ENCODE data around the gene MKNK1. TPM values are rescaled to one million over a fixed set of nuclear protein-coding genes. Genes with fewer than 3 reads are reported as not detected.

Gene MKNK1
- total and polyA plus RNA-seq, 2 donors (not counting 1 experiment from before 2014, with no cell fraction given), result 51.0 to 73.0 TPM

DNA sequence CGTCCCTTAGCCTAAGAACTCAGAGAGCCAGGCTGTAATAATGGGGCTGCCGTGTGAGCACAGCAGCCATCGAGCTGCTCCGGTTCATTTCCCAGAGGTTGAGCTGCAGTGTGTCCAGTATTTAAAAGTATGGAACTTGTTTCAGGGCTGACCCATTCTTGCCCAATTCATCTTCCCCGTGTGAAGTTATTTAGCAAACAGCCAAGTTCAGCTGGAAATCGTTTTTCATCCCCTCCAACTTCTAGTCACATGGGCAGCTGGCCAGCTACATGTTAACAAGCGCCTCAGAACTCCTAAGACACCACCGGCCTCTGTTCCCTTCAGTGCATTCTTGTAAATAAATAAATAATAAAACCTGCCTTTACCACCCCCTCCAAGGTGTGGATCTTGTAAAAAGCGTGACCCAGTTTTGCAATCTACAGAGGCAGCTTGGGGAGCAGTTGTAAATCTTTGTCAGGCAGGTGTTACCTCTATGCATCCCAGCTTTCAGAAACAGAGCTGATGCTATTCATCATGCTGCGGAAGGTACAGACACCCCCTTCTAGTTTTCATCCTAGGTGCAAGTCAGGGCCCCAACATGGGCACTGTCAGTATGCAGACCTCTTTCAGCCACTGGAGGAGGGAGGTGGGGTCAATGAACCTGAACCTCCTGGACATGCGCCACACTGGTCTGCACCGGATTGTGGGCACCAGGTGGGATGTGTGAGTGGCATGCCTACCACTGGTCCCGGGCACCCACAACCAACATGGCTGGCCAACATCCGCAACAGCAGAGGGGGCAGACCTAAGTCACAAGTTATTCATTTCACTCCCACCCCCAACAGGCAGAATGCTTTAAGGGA lies 34.0 kb downstream of the MKNK1 start:
- DNase-seq (no peak), ATAC-seq (ENCODE audit: low read depth) (no peak)
- CTCF ChIA-PET, result no interaction called here
- Histone ChIP-seq H3K27me3 (replicated peaks in 1 of 4; ENCODE audit: control extremely low read depth in 1 of 4, control insufficient read depth in 3 of 4, insufficient read depth in 4 of 4, low read length in 3 of 4) (no peaks in the 10 kb centered on the region), H4K20me1 (ENCODE audit: control insufficient read depth, insufficient read depth, low read length, poor library complexity, severe bottlenecking) (no peaks in the 10 kb centered on the region), H3K36me3 (replicated peaks in 1 of 2; ENCODE audit: control extremely low read depth in 1 of 2, control insufficient read depth in 1 of 2, extremely low read depth in 1 of 2, insufficient read depth in 2 of 2, low read length in 1 of 2) (peaks cover 0 to 51% of the 10 kb centered on the region in 2 experiments), H3K9ac (ENCODE audit: low read length) (no peak overlapping the region), H3K9me3 (ENCODE audit: control extremely low read depth in 1 of 3, control insufficient read depth in 2 of 3, insufficient read depth in 1 of 3, low read length in 2 of 3) (no peaks in the 10 kb centered on the region), H3K4me3 (ENCODE audit: control extremely low read depth in 1 of 5, extremely low read depth in 1 of 5, insufficient read depth in 1 of 5, low read depth in 2 of 5, low read length in 4 of 5) (no peak overlapping the region), H2AFZ (ENCODE audit: insufficient read depth, low read depth, low read length, poor library complexity, severe bottlenecking) (no peak overlapping the region), H3K27ac (ENCODE audit: low read length in 2 of 2) (no peak overlapping the region), H3K79me2 (ENCODE audit: control insufficient read depth, insufficient read depth, low read length) (no peaks in the 10 kb centered on the region), H3K4me1 (ENCODE audit: control insufficient read depth in 2 of 2, insufficient read depth in 2 of 2, low read length in 2 of 2) (no peaks in the 10 kb centered on the region), H3K4me2 (replicated peaks; ENCODE audit: low read depth, low read length, poor library complexity, severe bottlenecking) (no peak overlapping the region)
- Mint-ChIP-seq H3K4me3 (no peak overlapping the region), H3K9me3 (ENCODE audit: insufficient read depth) (no peaks in the 10 kb centered on the region), H3K4me1 (no peaks in the 10 kb centered on the region), H3K27ac (no peak overlapping the region), H3K27me3 (no peaks in the 10 kb centered on the region)
- POLR2A ChIA-PET, result no interaction called here
- WGBS (ENCODE audit: insufficient coverage), result 100% methylated on average over 1 of the region's 14 CpGs
- intact Hi-C loops (cut with micrococcal nuclease), result no loop called here
- TF ChIP-seq, protein P1, sequence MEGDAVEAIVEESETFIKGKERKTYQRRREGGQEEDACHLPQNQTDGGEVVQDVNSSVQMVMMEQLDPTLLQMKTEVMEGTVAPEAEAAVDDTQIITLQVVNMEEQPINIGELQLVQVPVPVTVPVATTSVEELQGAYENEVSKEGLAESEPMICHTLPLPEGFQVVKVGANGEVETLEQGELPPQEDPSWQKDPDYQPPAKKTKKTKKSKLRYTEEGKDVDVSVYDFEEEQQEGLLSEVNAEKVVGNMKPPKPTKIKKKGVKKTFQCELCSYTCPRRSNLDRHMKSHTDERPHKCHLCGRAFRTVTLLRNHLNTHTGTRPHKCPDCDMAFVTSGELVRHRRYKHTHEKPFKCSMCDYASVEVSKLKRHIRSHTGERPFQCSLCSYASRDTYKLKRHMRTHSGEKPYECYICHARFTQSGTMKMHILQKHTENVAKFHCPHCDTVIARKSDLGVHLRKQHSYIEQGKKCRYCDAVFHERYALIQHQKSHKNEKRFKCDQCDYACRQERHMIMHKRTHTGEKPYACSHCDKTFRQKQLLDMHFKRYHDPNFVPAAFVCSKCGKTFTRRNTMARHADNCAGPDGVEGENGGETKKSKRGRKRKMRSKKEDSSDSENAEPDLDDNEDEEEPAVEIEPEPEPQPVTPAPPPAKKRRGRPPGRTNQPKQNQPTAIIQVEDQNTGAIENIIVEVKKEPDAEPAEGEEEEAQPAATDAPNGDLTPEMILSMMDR (IDR thresholded peaks at IDR 0.05), result no peak
- no peak for TF ChIP-seq EZH2 (IDR thresholded peaks at IDR 0.05; ENCODE audit: borderline replicate concordance, insufficient read depth, low read depth, low read length, poor library complexity, severe bottlenecking)

DNA sequence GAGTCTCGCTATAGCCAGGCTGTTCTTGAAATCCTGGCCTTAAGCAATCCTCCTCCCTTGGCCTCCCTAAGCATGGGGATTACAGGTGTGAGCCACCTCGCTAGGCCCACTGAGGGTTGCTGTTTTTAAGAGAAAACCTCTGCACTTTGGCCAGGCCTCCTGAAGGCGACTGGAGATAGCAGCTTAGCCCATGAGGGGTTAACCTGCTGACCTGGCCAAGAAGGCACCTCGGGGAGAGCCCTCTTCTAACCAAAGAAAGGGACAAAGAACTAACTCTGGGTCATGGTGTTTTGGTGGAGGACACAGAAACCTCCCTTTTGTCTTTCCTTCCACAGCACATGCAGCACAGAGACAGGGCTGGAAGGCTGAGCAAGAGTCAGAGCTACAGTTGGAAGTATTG lies 35.0 kb downstream of the MKNK1 start:
- 100% methylated on average over 1 of the region's 4 CpGs for WGBS (ENCODE audit: insufficient coverage)

More for the DNA sequence above, 35.0 kb downstream of the MKNK1 start:
- H3K9ac ChIP-seq (ENCODE audit: low read length), result no peak overlapping the region
- ChIA-PET CTCF (no interaction called here), POLR2A (no interaction called here)
- H3K36me3 ChIP-seq (replicated peaks in 1 of 2; ENCODE audit: control extremely low read depth in 1 of 2, control insufficient read depth in 1 of 2, extremely low read depth in 1 of 2, insufficient read depth in 2 of 2, low read length in 1 of 2), result peaks cover 2 to 44% of the 10 kb centered on the region in 2 experiments
- H3K4me3 Mint-ChIP-seq, result no peak overlapping the region
- no peaks in the 10 kb centered on the region for H3K4me1 ChIP-seq (ENCODE audit: control insufficient read depth in 2 of 2, insufficient read depth in 2 of 2, low read length in 2 of 2)
- H3K79me2 ChIP-seq (ENCODE audit: control insufficient read depth, insufficient read depth, low read length), result no peaks in the 10 kb centered on the region
- H3K27ac Mint-ChIP-seq, result no peak overlapping the region
- H3K4me2 ChIP-seq (replicated peaks; ENCODE audit: low read depth, low read length, poor library complexity, severe bottlenecking), result no peak overlapping the region
- no peaks in the 10 kb centered on the region for H4K20me1 ChIP-seq (ENCODE audit: control insufficient read depth, insufficient read depth, low read length, poor library complexity, severe bottlenecking)
- no peak overlapping the region for H3K4me3 ChIP-seq (ENCODE audit: control extremely low read depth in 1 of 5, extremely low read depth in 1 of 5, insufficient read depth in 1 of 5, low read depth in 2 of 5, low read length in 4 of 5)
- no peak overlapping the region for H3K27ac ChIP-seq (ENCODE audit: low read length in 2 of 2)
- H3K4me1 Mint-ChIP-seq, result no peaks in the 10 kb centered on the region
- H3K27me3 ChIP-seq (replicated peaks in 1 of 4; ENCODE audit: control extremely low read depth in 1 of 4, control insufficient read depth in 3 of 4, insufficient read depth in 4 of 4, low read length in 3 of 4), result no peaks in the 10 kb centered on the region
- intact Hi-C loops (cut with micrococcal nuclease), result no loop called here
- no peak for ATAC-seq (ENCODE audit: low read depth)
- H3K9me3 ChIP-seq (ENCODE audit: control extremely low read depth in 1 of 3, control insufficient read depth in 2 of 3, insufficient read depth in 1 of 3, low read length in 2 of 3), result no peaks in the 10 kb centered on the region
- H3K9me3 Mint-ChIP-seq (ENCODE audit: insufficient read depth), result no peaks in the 10 kb centered on the region
- TF ChIP-seq, protein P1 (IDR thresholded peaks at IDR 0.05), result no peak
- no peak for TF ChIP-seq EZH2 (IDR thresholded peaks at IDR 0.05; ENCODE audit: borderline replicate concordance, insufficient read depth, low read depth, low read length, poor library complexity, severe bottlenecking)
- no peak overlapping the region for H2AFZ ChIP-seq (ENCODE audit: insufficient read depth, low read depth, low read length, poor library complexity, severe bottlenecking)
- DNase-seq, result no peak
- no peaks in the 10 kb centered on the region for H3K27me3 Mint-ChIP-seq
